ENCODE data around the gene RAB4B. TPM values are rescaled to one million over a fixed set of nuclear protein-coding genes. Genes with fewer than 3 reads are reported as not detected.
"Not testable (repeated sequence)": the region's sequence is repeated elsewhere in the genome, so short reads cannot be mapped to it uniquely, and the experiment has no call there.

Gene RAB4B
- total and polyA plus RNA-seq, 2 donors (not counting 1 experiment from before 2014, with no cell fraction given), result 10.6 to 12.8 TPM

- H3K79me2 ChIP-seq (ENCODE audit: control insufficient read depth, insufficient read depth, low read length), result no peaks in the 10 kb centered on the region
- H3K4me1 ChIP-seq (ENCODE audit: control insufficient read depth, extremely low read depth, insufficient read depth, low read length), result peaks cover 11% of the 10 kb centered on the region
- peaks cover 1% of the 10 kb centered on the region for H3K36me3 ChIP-seq (ENCODE audit: control insufficient read depth, insufficient read depth, low read length)
- no peaks in the 10 kb centered on the region for H3K9me3 ChIP-seq (ENCODE audit: control insufficient read depth, insufficient read depth, low read depth, low read length)
- H3K27ac ChIP-seq (ENCODE audit: insufficient read depth, low read length), result no peak overlapping the region
- H2AFZ ChIP-seq (ENCODE audit: low read length), result no peak overlapping the region
- no peak overlapping the region for H3K9ac ChIP-seq (ENCODE audit: insufficient read depth, low read length)
- no peak overlapping the region for H3K4me2 ChIP-seq (ENCODE audit: extremely low read depth, insufficient read depth, low read length)
- no peaks in the 10 kb centered on the region for H3K27me3 ChIP-seq (ENCODE audit: control insufficient read depth, insufficient read depth, low read length)
- no peak overlapping the region for H3K4me3 ChIP-seq (replicated peaks in 1 of 4; ENCODE audit: control extremely low read depth in 1 of 4, insufficient read depth in 1 of 4, low read depth in 3 of 4, low read length in 4 of 4)
- TF ChIP-seq, protein P1, sequence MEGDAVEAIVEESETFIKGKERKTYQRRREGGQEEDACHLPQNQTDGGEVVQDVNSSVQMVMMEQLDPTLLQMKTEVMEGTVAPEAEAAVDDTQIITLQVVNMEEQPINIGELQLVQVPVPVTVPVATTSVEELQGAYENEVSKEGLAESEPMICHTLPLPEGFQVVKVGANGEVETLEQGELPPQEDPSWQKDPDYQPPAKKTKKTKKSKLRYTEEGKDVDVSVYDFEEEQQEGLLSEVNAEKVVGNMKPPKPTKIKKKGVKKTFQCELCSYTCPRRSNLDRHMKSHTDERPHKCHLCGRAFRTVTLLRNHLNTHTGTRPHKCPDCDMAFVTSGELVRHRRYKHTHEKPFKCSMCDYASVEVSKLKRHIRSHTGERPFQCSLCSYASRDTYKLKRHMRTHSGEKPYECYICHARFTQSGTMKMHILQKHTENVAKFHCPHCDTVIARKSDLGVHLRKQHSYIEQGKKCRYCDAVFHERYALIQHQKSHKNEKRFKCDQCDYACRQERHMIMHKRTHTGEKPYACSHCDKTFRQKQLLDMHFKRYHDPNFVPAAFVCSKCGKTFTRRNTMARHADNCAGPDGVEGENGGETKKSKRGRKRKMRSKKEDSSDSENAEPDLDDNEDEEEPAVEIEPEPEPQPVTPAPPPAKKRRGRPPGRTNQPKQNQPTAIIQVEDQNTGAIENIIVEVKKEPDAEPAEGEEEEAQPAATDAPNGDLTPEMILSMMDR (conservative IDR thresholded peaks at IDR 0.05 in 1 of 2, IDR thresholded peaks at IDR 0.05 in 1 of 2; ENCODE audit: low read depth in 1 of 2, low read length in 2 of 2), result no peak
- TF ChIP-seq EZH2 (IDR thresholded peaks at IDR 0.05; ENCODE audit: low read length, missing control alignments), result no peak
- no peak for DNase-seq (ENCODE audit: low read depth in 2 of 2)
- H4K20me1 ChIP-seq (ENCODE audit: control insufficient read depth, extremely low read depth, insufficient read depth, low read length), result no peaks in the 10 kb centered on the region
Measured at GRCh38 chr19:40780582-40780981, 2.5 kb downstream of the RAB4B start.

DNA sequence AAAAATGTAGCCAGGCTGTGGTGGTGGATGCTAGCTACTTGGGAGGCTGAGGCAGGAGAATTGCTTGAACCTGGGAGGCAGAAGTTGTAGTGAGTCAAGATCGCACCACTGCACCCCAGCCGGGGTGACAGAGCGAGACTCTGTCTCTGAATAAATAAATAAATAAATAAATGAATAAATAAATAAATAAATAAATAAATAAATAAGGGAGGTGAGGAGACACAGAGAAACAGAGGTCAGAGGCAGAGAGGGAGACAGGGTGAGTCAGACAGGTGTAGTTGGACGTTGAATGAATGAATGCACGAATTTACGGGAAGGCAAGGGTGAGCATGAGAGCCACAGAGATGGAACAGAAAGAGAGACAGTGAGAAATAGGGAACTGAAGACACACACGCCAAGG lies 3.1 kb downstream of the RAB4B start:
- DNase-seq (ENCODE audit: low read depth in 2 of 2), result no peak

GRCh38 chr19:40783711-40784110 lies 5.7 kb downstream of the RAB4B start:
- H3K27ac ChIP-seq (ENCODE audit: insufficient read depth, low read length), result no peak overlapping the region
- no peaks in the 10 kb centered on the region for H3K27me3 ChIP-seq (ENCODE audit: control insufficient read depth, insufficient read depth, low read length)
- TF ChIP-seq, protein P1 (conservative IDR thresholded peaks at IDR 0.05 in 1 of 2, IDR thresholded peaks at IDR 0.05 in 1 of 2; ENCODE audit: low read depth in 1 of 2, low read length in 2 of 2), result no peak
- TF ChIP-seq EZH2 (IDR thresholded peaks at IDR 0.05; ENCODE audit: low read length, missing control alignments), result no peak
- peaks cover 3% of the 10 kb centered on the region for H3K36me3 ChIP-seq (ENCODE audit: control insufficient read depth, insufficient read depth, low read length)
- peaks cover 5% of the 10 kb centered on the region for H3K4me1 ChIP-seq (ENCODE audit: control insufficient read depth, extremely low read depth, insufficient read depth, low read length)
- H2AFZ ChIP-seq (ENCODE audit: low read length), result no peak overlapping the region
- H4K20me1 ChIP-seq (ENCODE audit: control insufficient read depth, extremely low read depth, insufficient read depth, low read length), result no peaks in the 10 kb centered on the region
- H3K4me3 ChIP-seq (replicated peaks in 1 of 4; ENCODE audit: control extremely low read depth in 1 of 4, insufficient read depth in 1 of 4, low read depth in 3 of 4, low read length in 4 of 4), result no peak overlapping the region
- no peaks in the 10 kb centered on the region for H3K9me3 ChIP-seq (ENCODE audit: control insufficient read depth, insufficient read depth, low read depth, low read length)
- no peaks in the 10 kb centered on the region for H3K79me2 ChIP-seq (ENCODE audit: control insufficient read depth, insufficient read depth, low read length)
- H3K4me2 ChIP-seq (ENCODE audit: extremely low read depth, insufficient read depth, low read length), result no peak overlapping the region
- DNase-seq (ENCODE audit: low read depth in 2 of 2), result no peak
- no peak overlapping the region for H3K9ac ChIP-seq (ENCODE audit: insufficient read depth, low read length)

More for the DNA sequence above, 3.1 kb downstream of the RAB4B start:
- H3K9ac ChIP-seq (ENCODE audit: insufficient read depth, low read length), result no peak overlapping the region
- no peak overlapping the region for H3K4me2 ChIP-seq (ENCODE audit: extremely low read depth, insufficient read depth, low read length)
- TF ChIP-seq EZH2 (IDR thresholded peaks at IDR 0.05; ENCODE audit: low read length, missing control alignments), result no peak
- TF ChIP-seq, protein P1 (conservative IDR thresholded peaks at IDR 0.05 in 1 of 2, IDR thresholded peaks at IDR 0.05 in 1 of 2; ENCODE audit: low read depth in 1 of 2, low read length in 2 of 2), result no peak
- H3K4me1 ChIP-seq (ENCODE audit: control insufficient read depth, extremely low read depth, insufficient read depth, low read length), result peaks cover 11% of the 10 kb centered on the region
- no peaks in the 10 kb centered on the region for H4K20me1 ChIP-seq (ENCODE audit: control insufficient read depth, extremely low read depth, insufficient read depth, low read length)
- no peaks in the 10 kb centered on the region for H3K9me3 ChIP-seq (ENCODE audit: control insufficient read depth, insufficient read depth, low read depth, low read length)
- no peaks in the 10 kb centered on the region for H3K79me2 ChIP-seq (ENCODE audit: control insufficient read depth, insufficient read depth, low read length)
- no peaks in the 10 kb centered on the region for H3K27me3 ChIP-seq (ENCODE audit: control insufficient read depth, insufficient read depth, low read length)
- no peak overlapping the region for H3K27ac ChIP-seq (ENCODE audit: insufficient read depth, low read length)
- H3K4me3 ChIP-seq (replicated peaks in 1 of 4; ENCODE audit: control extremely low read depth in 1 of 4, insufficient read depth in 1 of 4, low read depth in 3 of 4, low read length in 4 of 4), result no peak overlapping the region
- H2AFZ ChIP-seq (ENCODE audit: low read length), result no peak overlapping the region
- H3K36me3 ChIP-seq (ENCODE audit: control insufficient read depth, insufficient read depth, low read length), result peaks cover 1% of the 10 kb centered on the region

- H3K9ac ChIP-seq (ENCODE audit: insufficient read depth, low read length); H3K9me3 ChIP-seq (ENCODE audit: control insufficient read depth, insufficient read depth, low read depth, low read length); DNase-seq (ENCODE audit: low read depth in 2 of 2); H3K4me2 ChIP-seq (ENCODE audit: extremely low read depth, insufficient read depth, low read length); H3K27ac ChIP-seq (ENCODE audit: insufficient read depth, low read length); H3K4me1 ChIP-seq (ENCODE audit: control insufficient read depth, extremely low read depth, insufficient read depth, low read length); H3K4me3 ChIP-seq (replicated peaks in 1 of 4; ENCODE audit: control extremely low read depth in 1 of 4, insufficient read depth in 1 of 4, low read depth in 3 of 4, low read length in 4 of 4); H2AFZ ChIP-seq (ENCODE audit: low read length); H3K79me2 ChIP-seq (ENCODE audit: control insufficient read depth, insufficient read depth, low read length); H3K27me3 ChIP-seq (ENCODE audit: control insufficient read depth, insufficient read depth, low read length); H3K36me3 ChIP-seq (ENCODE audit: control insufficient read depth, insufficient read depth, low read length); H4K20me1 ChIP-seq (ENCODE audit: control insufficient read depth, extremely low read depth, insufficient read depth, low read length): not testable (repeated sequence)
Measured at GRCh38 chr19:40784146-40784545, 6.1 kb downstream of the RAB4B start.
